ENCODE data around the gene AKTIP.

DNA sequence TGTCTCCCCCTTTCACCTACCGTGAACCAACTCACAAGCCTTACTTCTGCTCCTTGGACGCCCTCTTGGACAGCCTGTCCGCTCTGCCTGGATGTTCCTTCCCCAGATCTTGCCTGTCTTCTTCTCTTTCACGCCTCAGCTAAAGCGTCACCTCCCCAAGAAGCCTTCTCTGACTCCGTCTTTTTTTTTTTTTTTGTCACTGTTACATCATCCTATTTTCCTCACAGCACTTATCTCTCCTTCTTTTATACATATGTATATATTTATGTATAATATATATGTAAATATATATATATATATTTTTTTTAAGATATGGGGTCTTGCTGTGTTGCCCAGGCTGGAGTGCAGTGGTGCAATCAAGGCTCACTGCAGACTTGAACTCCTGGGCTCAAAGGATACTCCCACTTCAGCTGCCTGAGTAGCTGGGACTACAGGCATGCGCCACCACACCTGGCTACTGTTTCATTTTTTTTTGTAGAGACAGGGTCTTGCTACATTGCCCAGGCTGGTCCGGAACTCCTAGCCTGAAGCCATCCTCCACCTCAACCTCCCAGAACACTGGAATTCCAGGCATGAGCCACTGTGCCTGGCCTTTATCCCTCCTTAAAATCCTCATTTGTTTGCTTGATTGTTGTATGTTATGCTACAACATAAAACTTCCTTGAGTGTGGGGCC lies 16.5 kb upstream of the AKTIP start:
- TF ChIP-seq CTCF (IDR thresholded peaks at IDR 0.05) = no peak
- no peak for TF ChIP-seq POLR2AphosphoS5 (IDR thresholded peaks at IDR 0.05)
- no peak for TF ChIP-seq EP300 (IDR thresholded peaks at IDR 0.05; ENCODE audit: low read depth)

Measured in transverse colon (tissue), 4 donors.